ENCODE data around the gene OSBPL7.
"Not testable (repeated sequence)": the region's sequence is repeated elsewhere in the genome, so short reads cannot be mapped to it uniquely, and the experiment has no call there.

Gene OSBPL7

DNA sequence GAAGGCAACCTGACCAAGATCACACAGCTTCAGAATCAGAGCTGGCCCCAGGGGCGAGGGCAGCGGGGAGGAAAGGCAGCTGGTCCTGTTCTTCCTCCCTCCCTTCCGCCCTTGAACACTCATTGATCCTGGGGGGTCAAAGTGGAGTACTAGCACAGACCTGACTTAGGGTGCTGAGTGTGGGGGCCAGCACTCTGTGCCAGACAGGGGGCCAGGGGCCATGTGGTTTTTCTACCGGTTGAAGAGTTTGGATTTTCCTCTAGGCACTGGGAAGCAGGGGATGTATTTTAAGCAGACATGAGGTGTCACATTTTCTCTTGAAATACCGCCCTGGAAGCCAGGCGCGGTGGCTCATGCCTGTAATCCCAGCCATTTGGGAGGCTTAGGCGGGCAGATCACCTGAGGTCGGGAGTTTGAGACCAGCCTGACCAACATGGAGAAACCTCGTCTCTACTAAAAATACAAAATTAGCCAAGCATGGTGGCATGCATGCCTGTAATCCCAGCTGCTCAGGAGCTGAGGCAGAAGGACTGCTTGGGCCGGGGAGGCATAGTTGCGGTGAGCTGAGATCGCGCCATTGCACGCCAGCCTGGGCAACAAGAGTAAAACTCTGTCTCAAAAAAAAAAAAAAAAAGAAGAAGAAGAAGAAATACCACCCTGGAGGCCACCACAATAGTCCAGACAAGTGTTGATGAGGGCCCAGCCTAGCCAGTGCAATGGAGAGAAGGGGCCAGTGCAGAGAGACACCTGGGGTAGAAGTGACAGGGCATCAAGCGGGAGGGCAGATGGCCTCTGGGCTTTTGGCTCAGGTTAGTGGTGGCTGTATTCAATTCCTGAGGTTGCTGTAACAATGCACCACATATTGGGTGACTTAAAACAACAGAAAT is 15.3 kb downstream of the OSBPL7 start:
- no peak for DNase-seq (ENCODE audit: low spot score)

DNA sequence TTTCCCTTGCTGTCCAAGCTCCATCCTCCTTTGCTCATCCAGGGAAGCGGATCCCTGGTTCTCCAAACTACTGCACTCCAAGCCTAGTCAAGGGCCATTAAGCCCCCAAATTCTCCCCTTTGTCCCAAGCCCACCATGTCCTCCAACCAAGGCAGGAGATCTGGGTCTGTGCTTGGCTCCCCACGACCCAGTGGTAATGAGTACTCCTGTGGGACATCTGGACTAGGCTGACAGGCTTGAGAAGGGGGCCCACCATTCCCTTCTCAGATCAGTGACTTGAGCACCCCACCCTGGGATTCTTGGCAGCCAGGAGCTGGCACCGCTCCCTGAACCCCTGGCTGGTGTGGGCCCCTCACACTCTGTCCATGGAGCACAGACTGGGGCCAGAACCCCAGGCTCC is 17.1 kb downstream of the OSBPL7 start:
- DNase-seq (ENCODE audit: low spot score), result no peak

DNA sequence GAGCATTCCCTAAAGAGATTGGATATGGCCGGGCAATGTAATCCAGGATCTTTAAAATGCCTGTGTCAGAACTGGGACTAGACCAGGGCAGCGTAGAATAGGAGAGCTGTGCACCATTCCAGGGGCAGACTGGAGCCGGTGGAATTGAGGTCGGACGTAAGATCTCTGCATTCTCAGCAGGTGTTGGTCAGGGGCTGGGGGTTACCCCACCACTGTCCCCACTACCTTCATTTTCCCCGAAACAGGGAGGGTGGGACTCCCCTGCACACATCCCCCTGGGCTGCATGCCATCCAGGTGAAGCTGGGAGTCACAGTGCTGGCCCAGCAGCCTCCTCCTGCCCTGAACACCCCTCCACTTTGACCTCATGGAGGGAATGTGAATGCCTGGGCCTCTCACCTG is 17.8 kb downstream of the OSBPL7 start:
- DNase-seq (ENCODE audit: low spot score), result no peak

DNA sequence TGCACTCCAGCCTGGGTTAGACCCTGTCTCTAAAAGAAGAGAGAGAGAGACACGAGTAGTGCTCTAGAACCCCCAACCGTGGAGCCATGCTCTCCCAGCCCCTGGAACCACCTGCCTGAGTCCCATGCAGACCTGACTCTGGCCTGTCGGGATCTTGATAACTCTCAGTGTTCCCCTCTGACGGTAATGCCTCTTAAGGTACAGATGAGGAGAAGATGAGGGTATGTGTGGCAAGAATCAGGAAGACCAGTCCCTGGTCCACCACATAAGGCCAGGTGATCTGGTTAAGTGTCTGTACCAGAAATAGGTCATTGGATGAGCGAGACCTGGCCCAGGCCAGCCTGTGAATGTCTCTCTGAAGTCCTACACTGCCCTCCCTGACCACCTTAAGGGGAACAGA is 18.4 kb downstream of the OSBPL7 start:
- no peak for DNase-seq (ENCODE audit: low spot score)

DNA sequence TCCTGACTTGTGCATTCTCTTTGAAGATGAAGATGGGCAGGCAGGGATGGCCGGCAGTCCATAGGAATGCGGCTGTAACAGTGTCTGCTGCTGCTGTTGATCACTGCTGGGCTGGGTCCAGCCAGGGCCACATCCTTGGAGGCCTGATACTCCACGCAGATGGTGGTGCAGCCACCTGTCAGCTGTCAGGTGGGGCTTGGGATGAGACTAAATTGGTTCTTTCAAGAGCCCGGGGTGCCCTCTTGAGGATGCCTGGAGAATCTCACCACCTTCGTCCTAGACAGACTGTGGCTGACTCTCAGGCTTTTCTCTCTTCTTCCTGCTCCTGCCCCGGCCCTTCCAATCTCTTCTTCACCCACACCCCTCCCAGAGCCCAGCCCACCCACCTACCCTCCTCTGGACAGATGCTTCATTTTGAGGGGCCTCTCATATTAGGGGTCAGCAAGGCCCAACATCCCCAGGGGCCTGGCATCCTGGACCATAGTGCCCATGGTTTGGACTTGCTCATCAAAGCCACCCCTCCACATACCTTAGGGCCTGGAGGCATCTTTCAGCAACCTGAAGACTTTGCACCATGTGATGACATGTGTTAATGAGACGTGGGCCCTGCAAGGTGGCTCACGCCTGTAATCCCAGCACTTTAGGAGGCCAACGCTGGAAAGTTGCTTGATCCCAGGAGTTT is 19.1 kb downstream of the OSBPL7 start:
- no peak for DNase-seq (ENCODE audit: low spot score)

DNA sequence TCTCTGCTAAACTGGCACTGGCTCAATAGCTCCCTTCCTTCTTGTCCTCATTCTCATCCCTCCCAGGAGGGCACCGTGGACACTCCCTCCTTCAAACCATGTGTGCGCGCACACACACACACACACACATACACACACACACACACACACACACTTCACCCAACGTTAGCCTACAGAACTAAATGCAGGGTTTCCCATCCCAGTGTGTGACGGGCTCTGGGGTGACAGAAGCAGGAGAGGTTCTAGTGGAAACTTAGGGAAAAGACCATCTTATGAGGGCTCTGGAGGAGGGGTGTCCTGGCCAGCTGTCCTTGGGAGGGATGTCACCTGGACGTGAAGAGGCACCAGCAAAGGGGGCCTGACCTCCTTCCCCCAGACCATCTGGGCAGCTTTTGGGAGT is 19.7 kb downstream of the OSBPL7 start:
- DNase-seq (ENCODE audit: low spot score), result no peak

DNA sequence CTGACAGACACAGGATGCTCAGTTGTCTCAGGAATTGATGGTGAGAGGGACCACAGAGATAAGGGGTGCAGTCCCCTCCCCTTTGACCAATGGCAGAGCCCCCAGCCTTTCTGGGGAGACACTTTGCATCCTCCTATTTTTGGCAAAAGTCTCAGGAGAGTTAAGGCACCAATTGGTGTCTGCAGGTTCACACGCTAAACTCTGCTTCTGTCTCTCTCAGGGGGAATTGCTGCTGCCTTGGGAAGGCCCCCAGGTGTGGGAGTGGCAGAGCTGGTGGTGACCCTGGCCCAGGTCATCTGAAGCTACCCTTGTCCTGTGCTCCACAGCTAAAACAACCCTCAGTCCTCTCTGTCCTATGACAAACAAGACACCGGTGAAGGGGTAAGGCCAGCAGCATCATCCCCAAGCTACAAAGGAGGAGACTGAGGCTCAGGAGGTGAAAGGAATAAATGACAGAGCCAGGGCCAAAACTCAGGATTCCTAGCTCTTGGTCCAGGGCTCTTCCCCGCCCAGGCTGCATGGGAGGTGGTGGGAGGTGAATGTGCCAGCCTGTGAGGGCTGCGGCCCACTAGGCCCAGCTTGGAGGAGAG is 20.3 kb downstream of the OSBPL7 start:
- DNase-seq (ENCODE audit: low spot score), result no peak

DNA sequence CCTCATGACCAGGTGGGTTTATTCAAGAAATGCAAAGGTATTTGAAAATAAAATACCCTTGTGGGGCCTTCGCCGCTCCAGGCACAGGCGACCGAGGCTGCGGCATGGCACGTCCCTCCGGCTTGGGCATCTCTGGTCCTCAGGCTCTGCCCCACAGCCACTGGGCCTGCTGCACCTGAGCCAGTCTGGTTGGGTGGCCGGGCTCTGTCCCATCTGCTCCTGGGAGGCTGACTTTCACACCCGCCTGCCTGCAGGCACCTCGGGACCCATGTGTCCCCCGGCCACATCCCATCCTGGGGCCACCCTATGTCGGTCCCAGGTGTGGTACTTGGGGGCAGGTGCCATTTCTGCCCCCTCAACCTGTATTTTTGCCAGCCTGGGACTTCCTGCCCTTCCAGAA is 20.9 kb downstream of the OSBPL7 start:
- DNase-seq (ENCODE audit: low spot score), result no peak

DNA sequence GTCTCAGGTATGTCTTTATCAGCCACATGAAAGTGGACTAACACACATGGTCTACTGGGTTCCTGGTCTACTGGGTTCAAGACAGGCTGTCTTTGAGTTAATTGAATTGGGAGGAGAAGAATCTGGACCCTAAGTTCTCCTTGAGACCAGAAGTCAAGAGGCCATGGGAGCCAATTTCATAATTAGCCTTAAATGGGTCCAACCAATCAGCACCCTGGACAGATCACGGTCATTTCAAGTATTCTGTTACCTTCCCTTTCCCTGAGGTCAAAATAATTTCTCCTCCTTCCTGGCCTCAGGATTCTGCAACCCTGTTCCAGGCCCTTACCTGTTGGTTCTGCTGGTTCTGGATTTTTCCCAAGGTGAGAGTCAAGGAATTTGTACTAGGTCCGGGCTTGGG is 23.8 kb downstream of the OSBPL7 start:
- DNase-seq (ENCODE audit: low spot score), result no peak

DNA sequence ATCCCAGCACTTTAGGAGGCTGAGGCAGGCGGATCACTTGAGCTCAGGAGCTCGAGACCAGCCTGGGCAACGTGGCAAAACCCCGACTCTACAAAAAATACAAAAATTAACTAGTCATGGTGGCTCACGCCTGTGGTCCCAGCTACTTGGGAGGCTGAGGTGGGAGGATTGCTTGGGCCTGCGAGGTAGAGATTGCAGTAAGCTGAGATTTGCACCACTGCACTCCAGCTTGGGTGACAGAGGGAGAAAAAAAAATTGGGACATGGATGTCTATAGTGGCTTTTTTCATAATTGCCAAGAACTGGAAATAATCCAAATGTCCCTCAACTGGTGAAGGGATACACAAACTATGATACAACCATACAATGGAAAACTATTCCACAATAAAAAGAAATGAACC is 28.6 kb downstream of the OSBPL7 start:
- no peak for DNase-seq (ENCODE audit: low spot score)

DNA sequence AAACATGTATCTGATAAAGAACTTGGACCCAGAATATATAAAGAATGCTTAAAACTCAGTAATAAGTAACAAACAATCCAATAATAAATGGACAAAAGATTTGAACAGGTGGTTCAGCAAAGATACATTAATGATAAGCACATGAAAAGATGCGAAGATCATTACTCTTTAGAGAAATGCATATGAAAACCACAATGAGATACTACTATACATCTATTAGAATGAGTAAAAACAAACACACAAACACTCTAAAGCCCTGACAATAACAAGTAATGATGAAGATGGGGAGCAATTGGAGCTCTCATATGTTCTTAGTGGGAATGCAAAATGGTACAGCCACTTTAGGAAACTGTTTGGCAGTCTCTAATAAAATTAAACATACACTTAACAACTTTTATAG is 29.1 kb downstream of the OSBPL7 start:
- no peak for DNase-seq (ENCODE audit: low spot score)

DNA sequence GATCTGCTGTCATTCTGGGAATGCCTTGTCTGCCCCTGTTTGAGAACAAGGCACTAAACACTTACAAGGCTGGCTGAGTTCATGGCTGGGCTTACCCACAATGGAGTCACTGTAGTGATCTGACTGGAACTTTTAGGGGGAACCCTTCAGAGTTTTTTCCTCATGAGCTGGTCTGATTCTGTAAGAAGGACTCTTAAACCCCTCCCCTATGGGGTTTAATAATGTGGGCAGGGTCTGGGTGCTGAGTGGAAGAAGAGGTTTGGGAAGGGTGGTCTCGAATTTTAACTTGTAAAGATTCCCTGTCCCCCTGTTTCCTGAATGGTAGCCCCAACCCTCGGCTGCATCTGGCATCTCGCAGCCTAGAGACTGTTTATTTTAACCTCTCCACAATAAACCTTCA is 30.6 kb downstream of the OSBPL7 start:
- no peak for DNase-seq (ENCODE audit: low spot score)

DNA sequence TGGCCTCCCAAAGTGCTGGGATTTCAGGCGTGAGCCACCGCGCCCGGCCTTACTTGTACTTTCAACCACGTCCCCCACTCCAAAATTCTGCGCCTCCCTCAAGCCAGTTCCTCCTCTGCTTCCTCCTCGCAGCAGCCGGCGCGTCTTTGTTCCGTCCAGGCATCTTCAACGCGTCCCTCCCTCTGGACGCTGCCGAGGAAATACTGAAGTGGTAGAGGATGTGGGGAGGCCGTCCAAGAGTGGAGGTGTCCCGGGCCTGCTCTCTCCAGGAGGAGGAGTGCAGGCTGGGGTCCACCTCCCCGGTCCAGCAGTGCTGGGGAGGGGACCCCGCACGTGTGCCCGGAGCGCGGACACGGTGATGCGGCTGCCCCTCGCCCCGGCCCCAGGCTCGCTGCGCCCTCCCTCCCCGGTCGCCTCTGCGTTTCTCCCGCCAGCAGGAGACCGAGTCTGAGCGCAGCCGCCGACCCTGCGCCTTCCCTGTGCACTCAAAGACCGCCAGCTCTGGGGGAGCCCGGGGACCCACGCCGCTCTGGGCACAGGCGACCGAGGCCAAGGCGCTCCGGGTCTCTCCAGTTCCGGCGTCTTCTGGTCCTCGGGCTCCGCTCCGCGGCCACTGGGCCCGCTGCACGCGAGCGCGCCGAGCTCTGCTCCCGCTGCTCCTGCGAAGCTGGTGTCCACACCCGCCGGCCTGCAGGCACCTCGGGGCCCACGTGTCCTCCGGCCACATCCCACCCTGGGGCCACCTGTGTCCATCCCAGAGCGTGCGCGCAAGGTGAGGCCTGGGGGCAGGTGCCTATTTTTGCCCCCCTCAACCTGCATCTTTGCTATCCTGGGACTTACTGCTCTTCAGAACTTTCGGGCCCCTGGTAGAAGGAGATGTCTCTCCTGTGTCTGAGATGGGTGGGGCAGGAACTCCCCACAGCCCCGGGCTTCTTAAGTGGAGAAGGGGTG is 31.7 kb downstream of the OSBPL7 start:
- no peak for DNase-seq (ENCODE audit: low spot score)

DNA sequence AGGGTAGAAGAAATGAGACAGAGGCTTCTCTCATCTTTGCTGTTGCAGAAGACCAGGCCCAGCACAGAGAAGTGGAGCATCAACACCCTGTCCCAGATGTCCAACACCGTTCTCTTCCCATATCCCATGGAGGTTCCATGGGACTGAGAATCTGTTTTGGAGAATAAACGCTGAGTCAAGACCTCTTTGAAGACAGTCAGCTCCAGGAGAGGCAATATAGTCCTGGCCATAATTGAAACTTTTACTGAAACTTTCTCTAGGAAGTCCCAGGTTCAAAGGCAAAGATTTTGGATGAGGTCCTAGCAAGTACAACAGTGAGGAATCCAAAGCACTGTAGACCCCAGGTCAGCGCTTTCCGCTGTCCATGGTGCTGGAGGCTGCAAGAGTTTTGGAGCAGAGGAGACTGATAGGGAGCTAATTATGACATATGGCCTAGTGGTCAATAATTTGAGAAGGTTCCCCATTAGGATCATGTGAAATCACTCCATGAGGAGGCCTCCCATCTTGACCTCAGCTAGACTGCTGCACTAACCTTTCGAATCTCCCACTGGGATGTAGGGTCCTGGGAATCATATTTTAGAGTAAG is 36.0 kb downstream of the OSBPL7 start:
- no peak for DNase-seq (ENCODE audit: low spot score)

DNA sequence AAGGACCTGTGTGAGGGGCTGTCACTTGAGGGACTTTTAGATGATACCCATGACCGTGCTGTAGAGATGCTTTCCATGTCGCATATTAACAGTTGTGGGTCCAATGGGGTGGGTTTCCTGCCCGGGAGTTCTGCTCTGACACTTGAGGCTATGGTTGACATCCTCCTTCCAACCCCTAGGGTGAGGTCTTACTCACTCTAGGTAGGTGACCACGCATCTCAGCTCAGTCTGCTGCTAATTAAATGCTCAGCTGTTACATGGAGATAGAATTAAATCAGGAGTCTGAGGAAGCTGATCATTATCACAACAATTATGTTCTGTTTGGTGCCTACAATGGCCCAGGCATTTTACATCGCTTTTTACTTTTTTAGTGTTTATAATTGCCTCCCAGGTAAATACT is 40.2 kb downstream of the OSBPL7 start:
- DNase-seq (ENCODE audit: low spot score), result no peak

DNA sequence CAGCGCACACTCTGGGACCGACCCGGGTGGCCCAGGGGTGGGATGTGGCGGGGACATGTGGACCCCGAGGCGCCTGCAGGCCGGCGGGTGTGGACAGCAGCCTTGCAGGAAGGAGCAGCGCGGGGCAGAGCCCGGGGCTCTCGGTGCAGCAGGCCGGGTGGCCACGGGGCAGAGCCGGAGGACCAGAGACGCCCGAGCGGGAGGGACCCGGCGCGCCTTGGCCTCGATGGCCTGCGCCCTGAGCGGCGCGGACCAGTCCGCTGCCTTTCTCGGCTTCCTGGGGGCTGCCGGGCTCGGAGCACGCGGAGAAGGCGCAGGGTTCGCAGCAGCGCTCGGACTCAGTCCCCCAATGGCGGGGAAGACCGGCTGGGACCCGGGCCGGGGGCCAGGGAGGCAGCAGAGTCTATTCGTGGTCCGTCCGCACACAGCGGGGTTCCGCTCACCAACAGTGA is 43.4 kb downstream of the OSBPL7 start:
- no peak for DNase-seq (ENCODE audit: low spot score)

DNA sequence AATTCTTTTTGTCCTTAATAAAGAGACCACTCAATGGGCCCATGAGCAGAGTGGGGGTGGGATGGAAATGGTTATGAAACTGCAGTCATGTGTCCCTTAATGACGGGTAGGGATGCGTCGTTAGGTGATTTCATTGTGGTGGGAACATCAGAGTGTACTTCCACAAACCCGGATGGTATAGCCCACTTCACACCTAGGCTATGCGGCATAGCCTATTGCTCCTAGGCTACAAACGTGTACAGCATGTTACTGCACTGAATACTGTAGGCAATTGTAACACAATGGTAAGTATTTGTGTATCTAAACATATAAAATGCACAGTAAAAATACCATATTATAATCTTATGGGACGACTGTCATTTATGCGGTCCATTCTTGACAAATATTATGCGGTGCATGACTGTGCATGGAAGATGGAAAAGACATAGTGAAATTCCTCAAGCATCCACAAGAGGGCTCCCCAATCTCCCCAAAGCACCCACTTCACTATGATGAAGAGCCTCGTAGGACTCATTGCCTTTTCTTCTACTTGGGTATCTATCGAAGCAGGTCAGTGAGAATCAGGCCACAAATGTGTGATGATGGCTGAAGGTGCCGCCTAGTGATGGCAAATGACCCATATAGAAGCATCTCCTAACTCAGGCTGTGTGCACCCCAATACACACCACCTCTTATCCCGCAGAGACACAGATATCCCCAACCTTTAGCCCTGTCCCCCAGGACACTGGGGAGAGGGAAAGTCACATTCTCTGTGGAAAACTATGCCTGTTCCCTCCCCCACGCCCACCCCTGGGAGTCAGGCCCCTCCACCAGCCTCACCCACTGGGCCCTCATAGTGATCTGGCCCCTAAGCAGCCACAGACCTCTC is 45.0 kb downstream of the OSBPL7 start:
- DNase-seq (ENCODE audit: low spot score), result no peak

DNA sequence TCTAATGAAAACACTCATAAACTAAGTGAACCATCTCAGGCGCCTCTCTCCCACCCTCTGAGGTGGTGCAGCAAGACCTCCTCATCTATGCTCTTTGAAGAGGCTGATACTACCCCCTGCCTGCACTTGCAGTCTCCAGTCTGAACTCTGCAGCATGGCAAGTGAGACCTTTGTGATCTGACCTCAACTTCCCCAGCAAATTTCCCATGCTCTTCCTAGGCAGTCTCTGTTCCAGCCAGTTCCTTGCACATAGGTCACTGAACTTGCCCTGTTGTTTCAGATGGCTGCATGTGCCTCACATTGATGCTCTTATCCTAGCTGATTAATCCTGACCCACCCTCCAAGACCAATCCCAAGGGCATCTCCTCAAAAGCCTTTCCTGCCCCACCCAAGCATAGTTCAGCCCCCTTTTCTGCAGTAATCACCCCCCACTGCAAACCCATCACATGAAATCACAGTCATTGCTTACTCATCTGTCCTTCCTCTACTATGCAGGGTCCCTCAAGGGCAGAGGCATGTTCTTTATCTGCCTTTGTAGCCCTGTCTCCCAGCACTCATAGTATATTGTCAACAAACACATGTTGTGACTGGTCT is 46.5 kb downstream of the OSBPL7 start:
- DNase-seq (ENCODE audit: low spot score), result no peak

DNA sequence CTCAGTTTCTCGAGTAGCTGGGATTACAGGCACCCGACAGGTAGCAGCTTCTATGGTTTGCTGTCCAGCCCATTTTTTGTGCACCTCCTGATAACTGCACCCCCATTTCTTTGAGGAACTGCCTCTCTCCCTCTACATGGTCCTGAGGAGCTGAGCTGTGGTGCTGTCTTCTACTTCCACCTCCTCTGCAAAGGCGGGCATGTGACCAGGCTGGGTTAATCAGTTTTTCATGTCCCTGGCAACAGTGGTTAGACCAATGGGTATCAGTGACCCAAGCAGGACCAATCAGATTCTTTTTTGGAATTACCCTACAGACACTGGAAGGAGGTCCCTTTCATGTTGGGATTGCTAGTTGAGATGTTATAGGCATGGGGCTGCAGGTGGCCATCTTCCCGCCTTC is 47.3 kb downstream of the OSBPL7 start:
- DNase-seq (ENCODE audit: low spot score), result no peak

DNA sequence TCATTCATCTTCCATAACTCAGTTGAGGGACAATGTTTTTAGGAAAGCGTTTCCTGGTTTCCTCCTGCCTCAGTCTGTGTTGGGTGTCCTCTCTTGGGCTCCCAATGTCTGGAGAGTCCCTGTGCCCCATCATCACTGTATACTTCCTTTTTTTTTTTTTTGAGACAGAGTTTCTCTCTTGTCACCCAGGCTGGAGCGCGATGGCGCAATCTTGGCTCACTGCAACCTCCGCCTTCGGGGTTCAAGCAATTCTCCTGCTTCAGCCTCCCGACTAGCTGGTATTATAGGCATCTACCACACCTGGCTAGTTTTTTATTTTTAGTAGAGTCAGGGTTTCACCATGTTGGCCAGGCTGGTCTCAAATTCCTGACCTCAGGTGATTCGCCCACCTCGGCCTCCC is 47.9 kb downstream of the OSBPL7 start:
- DNase-seq (ENCODE audit: low spot score), result not testable (repeated sequence)
